Measurements from ENCODE around the gene NABP2. TPM values are rescaled to one million over a fixed set of nuclear protein-coding genes. Genes with fewer than 3 reads are reported as not detected.

Gene NABP2
- total and polyA plus RNA-seq, 10 donors, result 13.4 to 24.6 (median 19.3) TPM

- Histone ChIP-seq H3K9me3 (no peaks in the 10 kb centered on the region), H3K4me1 (peaks cover 2 to 20% (median 7%) of the 10 kb centered on the region in 6 donors), H3K27ac (peak overlapping the region in 3 of 8 donors; percentile 12 to 60 (median 47)), H3K4me3 (no peak overlapping the region), H3K27me3 (replicated peaks in 1 of 7) (no peaks in the 10 kb centered on the region), H3K36me3 (no peaks in the 10 kb centered on the region)
- intact Hi-C loops (cut with DNase I; ENCODE audit: low total_unique reads), result loop anchor here (10.0 kb wide), 1 partner anchor 57 kb away; the partner anchor contains the start of gene ANKRD52
- no peak for DNase-seq
- 88 to 96% (median 94%) methylated on average over 9 of the region's 9 CpGs for WGBS, 5 donors
- no peak for TF ChIP-seq POLR2A (IDR thresholded peaks at IDR 0.05)
- TF ChIP-seq POLR2AphosphoS5 (IDR thresholded peaks at IDR 0.05), result no peak
- no peak for TF ChIP-seq CTCF (IDR thresholded peaks at IDR 0.05 in 8 of 11, conservative IDR thresholded peaks at IDR 0.05 in 3 of 11)
Observed at GRCh38 chr12:56197921-56198635, 26.1 kb upstream of the NABP2 start.

DNA sequence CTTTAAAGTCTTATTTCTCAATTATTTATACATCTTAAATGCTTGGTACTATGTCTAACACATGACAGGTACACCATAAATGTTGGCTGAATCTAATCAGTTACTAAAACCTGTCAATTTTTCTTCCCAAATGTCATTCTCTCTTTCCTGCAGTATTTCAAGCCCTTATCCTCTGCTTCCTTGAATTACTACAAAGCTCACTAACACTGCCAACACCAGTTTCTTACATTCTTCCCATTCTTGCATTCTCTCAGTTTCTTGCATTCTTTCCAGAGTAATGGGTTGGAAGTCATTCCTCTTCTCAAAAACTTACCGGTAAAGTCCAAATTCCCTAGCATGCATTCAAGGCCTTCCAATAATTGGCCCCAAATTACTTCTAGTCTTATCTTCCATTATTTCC is 25.3 kb upstream of the NABP2 start:
- DNase-seq, result no peak
- intact Hi-C loops (cut with DNase I; ENCODE audit: low total_unique reads), result loop anchor here (10.0 kb wide), 1 partner anchor 56 kb away; the partner anchor contains the start of gene ANKRD52
- Histone ChIP-seq H3K4me1 (peaks cover 0 to 15% (median 6%) of the 10 kb centered on the region in 6 donors), H3K27ac (no peak overlapping the region), H3K9me3 (no peaks in the 10 kb centered on the region), H3K4me3 (no peak overlapping the region), H3K27me3 (replicated peaks in 1 of 7) (no peaks in the 10 kb centered on the region), H3K36me3 (peaks cover 0 to under 1% (median 0%) of the 10 kb centered on the region in 6 donors)
- 74 to 86% (median 81%) methylated on average over 1 of the region's 1 CpG for WGBS, 5 donors
- TF ChIP-seq CTCF (IDR thresholded peaks at IDR 0.05 in 8 of 11, conservative IDR thresholded peaks at IDR 0.05 in 3 of 11) (no peak), POLR2AphosphoS5 (IDR thresholded peaks at IDR 0.05) (no peak), POLR2A (IDR thresholded peaks at IDR 0.05) (no peak)

GRCh38 chr12:56202366-56202765 is 21.8 kb upstream of the NABP2 start:
- Histone ChIP-seq H3K9me3 (no peaks in the 10 kb centered on the region), H3K4me1 (peaks cover 3 to 31% (median 9%) of the 10 kb centered on the region in 6 donors)
- intact Hi-C loops (cut with DNase I; ENCODE audit: low total_unique reads), result no loop called here

More at GRCh38 chr12:56202366-56202765, 21.8 kb upstream of the NABP2 start:
- Histone ChIP-seq H3K36me3 (peaks cover 0 to 36% (median 28%) of the 10 kb centered on the region in 6 donors), H3K4me3 (no peak overlapping the region), H3K27me3 (replicated peaks in 1 of 7) (no peaks in the 10 kb centered on the region), H3K27ac (peak overlapping the region in 2 of 8 donors; percentile 33 to 45)
- WGBS, 5 donors, result 52 to 71% (median 67%) methylated on average over 1 of the region's 1 CpG
- DNase-seq, result no peak
- TF ChIP-seq CTCF (IDR thresholded peaks at IDR 0.05 in 8 of 11, conservative IDR thresholded peaks at IDR 0.05 in 3 of 11) (no peak), POLR2AphosphoS5 (IDR thresholded peaks at IDR 0.05) (no peak), POLR2A (IDR thresholded peaks at IDR 0.05) (no peak)
